H1 (cell line): ENCODE data around the gene EGFR. TPM values are rescaled to one million over a fixed set of nuclear protein-coding genes. Genes with fewer than 3 reads are reported as not detected.

ENCODE experiments used
- ZNF274 ChIP-seq: IDR thresholded peaks from 2 replicates; pipeline ENCODE4 v1.7.0; 2012; ENCODE audit warnings: low read length, borderline replicate concordance; ENCODE audit errors: extremely low read depth
- polyA plus RNA-seq, 7 experiments: library from polyadenylated mRNA; depleted of rRNA in 3 of 7; stranded (reverse) in 5 of 7; unstranded in 2 of 7; fragments of >200 nt in 5 of 7; fragments of 200-250 nt in 2 of 7; gene quantifications; 1 replicate in 5 of 7; 2 replicates in 1 of 7; 4 replicates in 1 of 7; pipeline versions ENCODE4 v1.2.1 to v1.2.3, GENCODE V29; 2011 to 2013; ENCODE audit warnings: missing spikeins in 2 of 7, mixed read lengths in 2 of 7
- total RNA-seq: library from RNA; stranded (reverse); fragmentation: NEBNext Ultra II Directional; extraction: Animal tissue kit (Norgen Biotek cat#: 25700); gene quantifications from 2 replicates; pipeline ENCODE4 v1.2.1, GENCODE V29; 2021

EGFR gene
- total and polyA plus RNA-seq, 2 of the 8 experiments (the other 6 are each of a cell fraction or from before 2014, with no cell fraction given), result 1.9 to 5.8 TPM

GRCh38 chr7:55024776-55025175 is 6.0 kb downstream of the EGFR start (continued):
- TF ChIP-seq ZNF274, result no peak
